CD8-positive, alpha-beta memory T cell (primary cell): Measurements from ENCODE around the gene OAS1. TPM values are rescaled to one million over a fixed set of nuclear protein-coding genes. Genes with fewer than 3 reads are reported as not detected.

Experiments
- CTCF ChIA-PET: fragments of 350-600 bp; sonication (Branson Sonifier 250); formaldehyde crosslinking; loops from one replicate; lab custom pipeline; 2021; ENCODE audit warnings: antibody characterized with exemption; lab: Charles Lee
- POLR2A ChIA-PET: fragments of 350-600 bp; sonication (Branson Sonifier 250); formaldehyde crosslinking; loops from one replicate; lab custom pipeline; 2021; ENCODE audit warnings: antibody characterized with exemption; lab: Charles Lee
- DNase-seq, 5 donors: peaks; one replicate each; pipeline versions ENCODE4 v3.0.0 to v3.0.0-alpha.2; 2020 to 2022; ENCODE audit warnings: mixed read lengths in 1 of 5
- H3K27ac ChIP-seq: one replicate; pipeline ENCODE4 v1.7.0; 2013; ENCODE audit warnings: low read depth, mild to moderate bottlenecking, low read length, moderate library complexity
- H3K27me3 ChIP-seq: 2 replicates; pipeline ENCODE4 v1.7.0; 2013; ENCODE audit warnings: low read length, mild to moderate bottlenecking; ENCODE audit not compliant: insufficient read depth, poor library complexity, severe bottlenecking
- H3K36me3 ChIP-seq: 2 replicates; pipeline ENCODE4 v1.7.0; 2013; ENCODE audit warnings: mild to moderate bottlenecking, low read length, moderate library complexity; ENCODE audit not compliant: insufficient read depth
- H3K4me1 ChIP-seq: 2 replicates; pipeline ENCODE4 v1.7.0; 2013; ENCODE audit warnings: mild to moderate bottlenecking, low read length, moderate library complexity; ENCODE audit not compliant: insufficient read depth
- H3K4me3 ChIP-seq: 2 replicates; pipeline ENCODE4 v1.7.0; 2013; ENCODE audit warnings: mild to moderate bottlenecking, low read length
- H3K9me3 ChIP-seq: 2 replicates; pipeline ENCODE4 v1.7.0; 2013; ENCODE audit warnings: mild to moderate bottlenecking, low read length
- H3K27ac Mint-ChIP-seq, 8 donors: one replicate each; pipeline ENCODE4 v1.8.0; 2020 to 2021; ENCODE audit warnings: mixed read lengths in 8 of 8, mild to moderate bottlenecking in 6 of 8, inconsistent platforms in 3 of 8, moderate library complexity in 3 of 8
- H3K27me3 Mint-ChIP-seq, 2 donors: one replicate each; pipeline ENCODE4 v1.8.0; 2020 to 2021; ENCODE audit warnings: mixed read lengths in 2 of 2, mild to moderate bottlenecking in 1 of 2, moderate library complexity in 1 of 2
- H3K36me3 Mint-ChIP-seq, 3 donors: one replicate each; pipeline ENCODE4 v1.8.0; 2020 to 2021; ENCODE audit warnings: mixed read lengths in 3 of 3, inconsistent platforms in 1 of 3, mild to moderate bottlenecking in 1 of 3
- H3K4me1 Mint-ChIP-seq, 3 donors: one replicate each; pipeline ENCODE4 v1.8.0; 2020 to 2021; ENCODE audit warnings: mixed read lengths in 3 of 3, inconsistent platforms in 1 of 3, mild to moderate bottlenecking in 1 of 3
- H3K4me3 Mint-ChIP-seq, 7 donors: one replicate each; pipeline ENCODE4 v1.8.0; 2020 to 2021; ENCODE audit warnings: mixed read lengths in 7 of 7, mild to moderate bottlenecking in 6 of 7, moderate library complexity in 4 of 7, inconsistent platforms in 2 of 7
- H3K9me3 Mint-ChIP-seq, 5 donors: one replicate each; pipeline ENCODE4 v1.8.0; 2020 to 2022; ENCODE audit warnings: mixed read lengths in 5 of 5, mild to moderate bottlenecking in 3 of 5, moderate library complexity in 2 of 5, inconsistent platforms in 1 of 5
- polyA plus RNA-seq: library from polyadenylated mRNA; unstranded; fragments of 300-500 nt; fragmentation: Illumina TruSeq; gene quantifications from one replicate; pipeline ENCODE4 v1.2.3, GENCODE V29; 2021
- total RNA-seq, 2 experiments: library from RNA; stranded (reverse); gene quantifications; one replicate each; pipeline ENCODE4 v1.2.3, GENCODE V29; 2021

The OAS1 gene
- total and polyA plus RNA-seq, 3 experiments from 2014 or later = 4.5 to 38.5 (median 5.5) TPM

GRCh38 chr12:112963227-112963861 is 56.6 kb downstream of the OAS1 start:
- POLR2A ChIA-PET = no interaction called here
- Histone ChIP-seq H3K9me3 (no peaks in the 10 kb centered on the region), H3K27me3 (no peaks in the 10 kb centered on the region), H3K4me1 (no peaks in the 10 kb centered on the region), H3K27ac (no peak overlapping the region), H3K36me3 (peaks cover 55% of the 10 kb centered on the region), H3K4me3 (no peak overlapping the region)
- Mint-ChIP-seq H3K4me1 (peaks cover 4 to 11% (median 8%) of the 10 kb centered on the region in 3 donors), H3K4me3 (no peak overlapping the region), H3K27me3 (no peaks in the 10 kb centered on the region), H3K27ac (no peak overlapping the region), H3K36me3 (peaks cover 35 to 94% (median 43%) of the 10 kb centered on the region in 3 donors), H3K9me3 (peaks cover 0 to 8% (median 3%) of the 10 kb centered on the region in 5 donors)
- no peak for DNase-seq
- CTCF ChIA-PET = interaction anchor here (2.0 kb wide), 1 partner anchor 30 kb away, joined by 9 read pairs; no protein-coding TSS in a partner anchor

- Histone ChIP-seq H3K36me3 (peaks cover 55% of the 10 kb centered on the region), H3K4me1 (no peaks in the 10 kb centered on the region), H3K27ac (no peak overlapping the region), H3K4me3 (no peak overlapping the region), H3K9me3 (no peaks in the 10 kb centered on the region), H3K27me3 (no peaks in the 10 kb centered on the region)
- no peaks in the 10 kb centered on the region for H3K27me3 Mint-ChIP-seq
- H3K9me3 Mint-ChIP-seq = peaks cover 0 to 8% (median 3%) of the 10 kb centered on the region in 5 donors
- peaks cover 35 to 98% (median 42%) of the 10 kb centered on the region in 3 donors for H3K36me3 Mint-ChIP-seq
- H3K27ac Mint-ChIP-seq = no peak overlapping the region
- peaks cover 4 to 11% (median 8%) of the 10 kb centered on the region in 3 donors for H3K4me1 Mint-ChIP-seq
- DNase-seq = no peak
- no peak overlapping the region for H3K4me3 Mint-ChIP-seq
- CTCF ChIA-PET = interaction anchor here (0.9 kb wide), 1 partner anchor 25 kb away, joined by 3 read pairs; no protein-coding TSS in a partner anchor
- POLR2A ChIA-PET = no interaction called here
These were observed 57.4 kb downstream of the OAS1 start for GRCh38 chr12:112964067-112964670.

GRCh38 chr12:112964915-112965314 is 58.2 kb downstream of the OAS1 start:
- DNase-seq = no peak
- H3K4me3 ChIP-seq = no peak overlapping the region
- CTCF ChIA-PET = interaction anchor here (0.9 kb wide), 1 partner anchor 25 kb away, joined by 3 read pairs; no protein-coding TSS in a partner anchor
- Mint-ChIP-seq H3K36me3 (peaks cover 28 to 98% (median 34%) of the 10 kb centered on the region in 3 donors), H3K27me3 (no peaks in the 10 kb centered on the region), H3K4me3 (no peak overlapping the region), H3K4me1 (peaks cover 0 to 5% (median 4%) of the 10 kb centered on the region in 3 donors), H3K27ac (no peak overlapping the region), H3K9me3 (peaks cover 0 to 1% (median 0%) of the 10 kb centered on the region in 5 donors)
- H3K4me1 ChIP-seq = no peaks in the 10 kb centered on the region
- H3K27me3 ChIP-seq = no peaks in the 10 kb centered on the region
- no peak overlapping the region for H3K27ac ChIP-seq
- no peaks in the 10 kb centered on the region for H3K9me3 ChIP-seq
- POLR2A ChIA-PET = no interaction called here
- H3K36me3 ChIP-seq = peaks cover 55% of the 10 kb centered on the region

GRCh38 chr12:112965643-112966042 is 58.9 kb downstream of the OAS1 start:
- no peak overlapping the region for H3K4me3 Mint-ChIP-seq
- no peak for DNase-seq
- Histone ChIP-seq H3K9me3 (no peaks in the 10 kb centered on the region), H3K4me3 (no peak overlapping the region), H3K27ac (no peak overlapping the region), H3K4me1 (no peaks in the 10 kb centered on the region), H3K27me3 (no peaks in the 10 kb centered on the region), H3K36me3 (peaks cover 55% of the 10 kb centered on the region)
- H3K4me1 Mint-ChIP-seq = peaks cover 0 to 4% (median 0%) of the 10 kb centered on the region in 3 donors
- H3K36me3 Mint-ChIP-seq = peaks cover 27 to 98% (median 31%) of the 10 kb centered on the region in 3 donors
- POLR2A ChIA-PET = no interaction called here
- H3K27ac Mint-ChIP-seq = no peak overlapping the region
- no peaks in the 10 kb centered on the region for H3K27me3 Mint-ChIP-seq
- CTCF ChIA-PET = no interaction called here
- H3K9me3 Mint-ChIP-seq = no peaks in the 10 kb centered on the region

GRCh38 chr12:112967306-112967705 is 60.5 kb downstream of the OAS1 start:
- no peak overlapping the region for H3K4me3 Mint-ChIP-seq
- peaks cover 11 to 87% (median 24%) of the 10 kb centered on the region in 3 donors for H3K36me3 Mint-ChIP-seq
- Histone ChIP-seq H3K27me3 (no peaks in the 10 kb centered on the region), H3K27ac (no peak overlapping the region), H3K4me1 (no peaks in the 10 kb centered on the region), H3K4me3 (no peak overlapping the region), H3K9me3 (no peaks in the 10 kb centered on the region), H3K36me3 (peaks cover 40% of the 10 kb centered on the region)
- no peaks in the 10 kb centered on the region for H3K27me3 Mint-ChIP-seq
- H3K27ac Mint-ChIP-seq = peak overlapping the region in 2 of 8 donors; percentile 23 to 47
- CTCF ChIA-PET = no interaction called here
- no peaks in the 10 kb centered on the region for H3K9me3 Mint-ChIP-seq
- POLR2A ChIA-PET = no interaction called here
- DNase-seq = no peak
- H3K4me1 Mint-ChIP-seq = no peaks in the 10 kb centered on the region

GRCh38 chr12:112967858-112968257 is 61.1 kb downstream of the OAS1 start:
- POLR2A ChIA-PET = no interaction called here
- Histone ChIP-seq H3K27ac (no peak overlapping the region), H3K4me1 (no peaks in the 10 kb centered on the region), H3K9me3 (no peaks in the 10 kb centered on the region), H3K4me3 (no peak overlapping the region), H3K36me3 (peaks cover 35% of the 10 kb centered on the region), H3K27me3 (no peaks in the 10 kb centered on the region)
- Mint-ChIP-seq H3K27me3 (no peaks in the 10 kb centered on the region), H3K9me3 (no peaks in the 10 kb centered on the region), H3K27ac (peak overlapping the region in 1 of 8 donors; percentile 23), H3K4me1 (no peaks in the 10 kb centered on the region), H3K36me3 (peaks cover 8 to 82% (median 21%) of the 10 kb centered on the region in 3 donors), H3K4me3 (no peak overlapping the region)
- no peak for DNase-seq
- CTCF ChIA-PET = no interaction called here

Other genes with a start within 250 kb of the OAS1 start
- gene RPH3A, start 115.2 kb upstream of the OAS1 start, total RNA-seq = not detected
- gene RPH3A, start 115.2 kb upstream of the OAS1 start, polyA plus RNA-seq = not detected
- 10 to 100 TPM; 11.2 to 12.5 TPM for gene OAS3, start 31.5 kb downstream of the OAS1 start, total RNA-seq
- gene OAS3, start 31.5 kb downstream of the OAS1 start, polyA plus RNA-seq = 22.0 TPM
- gene OAS2, start 71.6 kb downstream of the OAS1 start, total RNA-seq = 10 to 100 TPM; 40.1 to 46.6 TPM
- 50.9 TPM for gene OAS2, start 71.6 kb downstream of the OAS1 start, polyA plus RNA-seq
- 1 to 10 TPM; 2.0 to 2.2 TPM for gene DTX1, start 149.8 kb downstream of the OAS1 start, total RNA-seq
- 0.98 TPM for gene DTX1, start 149.8 kb downstream of the OAS1 start, polyA plus RNA-seq
- gene RASAL1, start 228.8 kb downstream of the OAS1 start, total RNA-seq = under 1 TPM; 0.51 to 0.72 TPM
- gene RASAL1, start 228.8 kb downstream of the OAS1 start, polyA plus RNA-seq = 0.45 TPM
- under 1 TPM; 0.16 to 0.33 TPM for gene CFAP73, start 242.8 kb downstream of the OAS1 start, total RNA-seq
- gene CFAP73, start 242.8 kb downstream of the OAS1 start, polyA plus RNA-seq = not detected